ENCODE measurements around the gene ADCY10.

GRCh38 chr1:167898578-167899222 is 15.2 kb downstream of the ADCY10 start:
- no peak for TF ChIP-seq EZH2 (IDR thresholded peaks at IDR 0.05)
- TF ChIP-seq CTCF (IDR thresholded peaks at IDR 0.05) = no peak
- TF ChIP-seq EZH2phosphoT487 (IDR thresholded peaks at IDR 0.05) = no peak
